SK-N-SH treated with all-trans-retinoic acid at 6 μM for 48 hours (cell line): ENCODE results near the gene CD244.
"Not testable (repeated sequence)": the region's sequence is repeated elsewhere in the genome, so short reads cannot be mapped to it uniquely, and the experiment has no call there.

Experiments
- ATAC-seq: fragments of 200-7000 bp; cut with Tn5 transposase; 3 replicates; pipeline ENCODE4 v1.9.1; 2020; ENCODE audit warnings: mild to moderate bottlenecking, moderate library complexity
- ARNTL ChIP-seq: fragments of 450-650 bp; formaldehyde crosslinking; IDR thresholded peaks from 2 replicates; pipeline ENCODE4 v1.5.0; 2020; ENCODE audit warnings: low read depth, mild to moderate bottlenecking, moderate library complexity, borderline replicate concordance
- BACH2 ChIP-seq: fragments of 250-450 bp; sonication (Bioruptor Pico); IDR thresholded peaks from 2 replicates; pipeline ENCODE4 v1.9.0; 2021; ENCODE audit warnings: mild to moderate bottlenecking, borderline replicate concordance
- CSDC2 ChIP-seq: fragments of 250-450 bp; sonication (Bioruptor Pico); IDR thresholded peaks from 2 replicates; pipeline ENCODE4 v1.5.0; 2020; ENCODE audit warnings: mild to moderate bottlenecking, moderate library complexity
- ESRRG ChIP-seq: fragments of 250-450 bp; sonication (Bioruptor Pico); IDR thresholded peaks from 2 replicates; pipeline ENCODE4 v1.6.1; 2021; ENCODE audit warnings: mild to moderate bottlenecking
- GLIS3 ChIP-seq: fragments of 250-450 bp; sonication (Bioruptor Pico); IDR thresholded peaks from 2 replicates; pipeline ENCODE4 v1.5.0; 2020; ENCODE audit warnings: mild to moderate bottlenecking, moderate library complexity
- ISL1 ChIP-seq: fragments of 250-450 bp; sonication (Bioruptor Pico); IDR thresholded peaks from 2 replicates; pipeline ENCODE4 v2.1.2; 2022; ENCODE audit warnings: mild to moderate bottlenecking, moderate library complexity
- OSR1 ChIP-seq: fragments of 250-450 bp; sonication (Bioruptor Pico); IDR thresholded peaks from 2 replicates; pipeline ENCODE4 v1.8.0; 2022; ENCODE audit warnings: moderate library complexity, mild to moderate bottlenecking, inconsistent platforms
- PPARA ChIP-seq: fragments of 250-450 bp; sonication (Bioruptor Pico); IDR thresholded peaks from 2 replicates; pipeline ENCODE4 v1.5.0; 2020; ENCODE audit warnings: mild to moderate bottlenecking, borderline replicate concordance
- RARB ChIP-seq: fragments of 250-450 bp; sonication (Bioruptor Pico); IDR thresholded peaks from 2 replicates; pipeline ENCODE4 v1.8.0; 2021; ENCODE audit warnings: mild to moderate bottlenecking, moderate library complexity
- SNAI2 ChIP-seq: fragments of 250-450 bp; sonication (Bioruptor Pico); IDR thresholded peaks from 2 replicates; pipeline ENCODE4 v1.5.0; 2020; ENCODE audit warnings: mild to moderate bottlenecking, moderate library complexity
- TCF4 ChIP-seq: fragments of 250-450 bp; sonication (Bioruptor Pico); IDR thresholded peaks from 2 replicates; pipeline ENCODE4 v1.8.0; 2021; ENCODE audit warnings: mild to moderate bottlenecking, moderate library complexity, borderline replicate concordance
- TOX ChIP-seq: fragments of 250-450 bp; sonication (Bioruptor Pico); IDR thresholded peaks from 2 replicates; pipeline ENCODE4 v1.8.0; 2021; ENCODE audit warnings: mild to moderate bottlenecking, moderate library complexity, borderline replicate concordance
- ZC3H10 ChIP-seq: fragments of 250-450 bp; sonication (Bioruptor Pico); IDR thresholded peaks from 2 replicates; pipeline ENCODE4 v1.5.1; 2021; ENCODE audit warnings: mild to moderate bottlenecking, moderate library complexity
- ZFP3 ChIP-seq: fragments of 250-450 bp; sonication (Bioruptor Pico); IDR thresholded peaks from 2 replicates; pipeline ENCODE4 v1.5.0; 2020; ENCODE audit warnings: mild to moderate bottlenecking, moderate library complexity
- ZFP30 ChIP-seq: fragments of 450-650 bp; formaldehyde crosslinking; IDR thresholded peaks from 2 replicates; pipeline ENCODE4 v1.5.0; 2022; ENCODE audit warnings: mild to moderate bottlenecking, moderate library complexity
- ZNF565 ChIP-seq: fragments of 450-650 bp; formaldehyde crosslinking; conservative IDR thresholded peaks from 2 replicates; pipeline ENCODE4 v1.5.0; 2020; ENCODE audit warnings: low read depth, mild to moderate bottlenecking, moderate library complexity
- ZNF70 ChIP-seq: fragments of 450-650 bp; formaldehyde crosslinking; IDR thresholded peaks from 2 replicates; pipeline ENCODE4 v1.5.0; 2020; ENCODE audit warnings: mild to moderate bottlenecking, moderate library complexity
- ZNF8 ChIP-seq: fragments of 450-650 bp; formaldehyde crosslinking; IDR thresholded peaks from 2 replicates; pipeline ENCODE4 v1.5.0; 2020; ENCODE audit warnings: mild to moderate bottlenecking, moderate library complexity
- TF ChIP-seq, protein P1 (sequence below): fragments of 250-450 bp; sonication (Bioruptor Pico); IDR thresholded peaks from 2 replicates; pipeline ENCODE4 v1.5.1; 2020; ENCODE audit warnings: low read depth, mild to moderate bottlenecking, moderate library complexity
- TF ChIP-seq, protein P2 (sequence below): fragments of 250-450 bp; sonication (Bioruptor Pico); IDR thresholded peaks from 2 replicates; pipeline ENCODE4 v1.8.0; 2021; ENCODE audit warnings: low read depth, mild to moderate bottlenecking, moderate library complexity, borderline replicate concordance
- TF ChIP-seq, protein P3 (sequence below): fragments of 250-450 bp; sonication (Bioruptor Pico); IDR thresholded peaks from 2 replicates; pipeline ENCODE4 v1.8.0; 2020; ENCODE audit warnings: mild to moderate bottlenecking, moderate library complexity, borderline replicate concordance
- TF ChIP-seq, protein P4 (sequence below): fragments of 250-450 bp; sonication (Bioruptor Pico); IDR thresholded peaks from 2 replicates; pipeline ENCODE4 v1.5.1; 2021; ENCODE audit warnings: mild to moderate bottlenecking, moderate library complexity

Gene CD244

DNA sequence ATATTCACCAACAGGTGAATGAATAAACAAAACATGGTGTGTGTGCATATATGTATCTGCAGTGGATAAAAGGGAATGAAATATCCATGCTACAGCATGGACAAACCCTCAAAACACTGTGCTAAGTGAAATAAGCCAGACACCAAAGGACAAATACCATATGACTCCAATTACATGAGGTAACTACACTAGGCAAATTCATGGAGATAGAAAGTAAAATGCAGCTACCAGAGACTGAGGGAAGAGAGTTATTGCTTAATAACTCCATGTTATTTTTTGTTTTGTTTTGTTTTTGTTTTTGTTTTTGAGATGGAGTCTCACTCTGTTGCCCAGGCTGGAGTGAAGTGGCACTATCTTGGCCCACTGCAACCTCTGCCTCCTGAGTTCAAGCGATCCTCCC, 19.9 kb upstream of the CD244 start:
- ATAC-seq, result no peak
- no peak for TF ChIP-seq ZFP30 (CRISPR knock-in tag)
- TF ChIP-seq RARB (CRISPR knock-in tag), result no peak
- TF ChIP-seq GLIS3 (CRISPR knock-in tag), result no peak
- no peak for TF ChIP-seq ZNF8
- TF ChIP-seq, protein P1, sequence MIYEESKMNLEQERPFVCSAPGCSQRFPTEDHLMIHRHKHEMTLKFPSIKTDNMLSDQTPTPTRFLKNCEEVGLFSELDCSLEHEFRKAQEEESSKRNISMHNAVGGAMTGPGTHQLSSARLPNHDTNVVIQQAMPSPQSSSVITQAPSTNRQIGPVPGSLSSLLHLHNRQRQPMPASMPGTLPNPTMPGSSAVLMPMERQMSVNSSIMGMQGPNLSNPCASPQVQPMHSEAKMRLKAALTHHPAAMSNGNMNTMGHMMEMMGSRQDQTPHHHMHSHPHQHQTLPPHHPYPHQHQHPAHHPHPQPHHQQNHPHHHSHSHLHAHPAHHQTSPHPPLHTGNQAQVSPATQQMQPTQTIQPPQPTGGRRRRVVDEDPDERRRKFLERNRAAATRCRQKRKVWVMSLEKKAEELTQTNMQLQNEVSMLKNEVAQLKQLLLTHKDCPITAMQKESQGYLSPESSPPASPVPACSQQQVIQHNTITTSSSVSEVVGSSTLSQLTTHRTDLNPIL (CRISPR knock-in tag), result no peak
- no peak for TF ChIP-seq TCF4 (CRISPR knock-in tag)
- TF ChIP-seq, protein P2, sequence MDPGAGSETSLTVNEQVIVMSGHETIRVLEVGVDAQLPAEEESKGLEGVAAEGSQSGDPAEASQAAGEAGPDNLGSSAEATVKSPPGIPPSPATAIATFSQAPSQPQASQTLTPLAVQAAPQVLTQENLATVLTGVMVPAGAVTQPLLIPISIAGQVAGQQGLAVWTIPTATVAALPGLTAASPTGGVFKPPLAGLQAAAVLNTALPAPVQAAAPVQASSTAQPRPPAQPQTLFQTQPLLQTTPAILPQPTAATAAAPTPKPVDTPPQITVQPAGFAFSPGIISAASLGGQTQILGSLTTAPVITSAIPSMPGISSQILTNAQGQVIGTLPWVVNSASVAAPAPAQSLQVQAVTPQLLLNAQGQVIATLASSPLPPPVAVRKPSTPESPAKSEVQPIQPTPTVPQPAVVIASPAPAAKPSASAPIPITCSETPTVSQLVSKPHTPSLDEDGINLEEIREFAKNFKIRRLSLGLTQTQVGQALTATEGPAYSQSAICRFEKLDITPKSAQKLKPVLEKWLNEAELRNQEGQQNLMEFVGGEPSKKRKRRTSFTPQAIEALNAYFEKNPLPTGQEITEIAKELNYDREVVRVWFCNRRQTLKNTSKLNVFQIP (CRISPR knock-in tag), result no peak
- TF ChIP-seq ESRRG (CRISPR knock-in tag), result no peak
- no peak for TF ChIP-seq BACH2
- TF ChIP-seq OSR1, result no peak
- TF ChIP-seq ARNTL (CRISPR knock-in tag), result no peak
- no peak for TF ChIP-seq ZFP3 (CRISPR knock-in tag)
- no peak for TF ChIP-seq SNAI2 (CRISPR knock-in tag)
- TF ChIP-seq ZC3H10 (CRISPR knock-in tag), result no peak
- no peak for TF ChIP-seq TOX
- TF ChIP-seq ZNF565 (CRISPR knock-in tag), result no peak
- TF ChIP-seq PPARA, result no peak
- no peak for TF ChIP-seq CSDC2 (CRISPR knock-in tag)
- TF ChIP-seq, protein P3, sequence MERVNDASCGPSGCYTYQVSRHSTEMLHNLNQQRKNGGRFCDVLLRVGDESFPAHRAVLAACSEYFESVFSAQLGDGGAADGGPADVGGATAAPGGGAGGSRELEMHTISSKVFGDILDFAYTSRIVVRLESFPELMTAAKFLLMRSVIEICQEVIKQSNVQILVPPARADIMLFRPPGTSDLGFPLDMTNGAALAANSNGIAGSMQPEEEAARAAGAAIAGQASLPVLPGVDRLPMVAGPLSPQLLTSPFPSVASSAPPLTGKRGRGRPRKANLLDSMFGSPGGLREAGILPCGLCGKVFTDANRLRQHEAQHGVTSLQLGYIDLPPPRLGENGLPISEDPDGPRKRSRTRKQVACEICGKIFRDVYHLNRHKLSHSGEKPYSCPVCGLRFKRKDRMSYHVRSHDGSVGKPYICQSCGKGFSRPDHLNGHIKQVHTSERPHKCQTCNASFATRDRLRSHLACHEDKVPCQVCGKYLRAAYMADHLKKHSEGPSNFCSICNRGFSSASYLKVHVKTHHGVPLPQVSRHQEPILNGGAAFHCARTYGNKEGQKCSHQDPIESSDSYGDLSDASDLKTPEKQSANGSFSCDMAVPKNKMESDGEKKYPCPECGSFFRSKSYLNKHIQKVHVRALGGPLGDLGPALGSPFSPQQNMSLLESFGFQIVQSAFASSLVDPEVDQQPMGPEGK, result no peak
- TF ChIP-seq, all 23 proteins: peak for 0

DNA sequence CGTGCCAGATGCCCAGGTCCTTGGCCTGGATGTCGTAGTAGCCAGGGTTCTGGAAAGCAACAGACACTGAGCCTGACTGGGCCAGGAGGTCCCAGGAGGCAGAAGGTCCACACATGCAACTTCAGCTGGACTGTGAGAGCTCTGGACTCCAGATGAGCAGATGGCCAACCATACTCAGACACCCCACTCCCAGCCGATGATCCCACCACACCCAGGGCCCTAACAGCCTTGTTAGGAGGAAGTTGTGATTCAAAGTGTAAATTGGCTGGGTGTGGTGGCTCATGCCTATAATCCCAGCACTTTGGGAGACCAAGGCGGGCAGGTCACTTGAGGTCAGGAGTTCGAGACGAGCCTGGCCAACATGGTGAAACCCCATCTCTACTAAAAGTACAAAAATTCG, 18.6 kb upstream of the CD244 start:
- not testable (repeated sequence) for ATAC-seq

DNA sequence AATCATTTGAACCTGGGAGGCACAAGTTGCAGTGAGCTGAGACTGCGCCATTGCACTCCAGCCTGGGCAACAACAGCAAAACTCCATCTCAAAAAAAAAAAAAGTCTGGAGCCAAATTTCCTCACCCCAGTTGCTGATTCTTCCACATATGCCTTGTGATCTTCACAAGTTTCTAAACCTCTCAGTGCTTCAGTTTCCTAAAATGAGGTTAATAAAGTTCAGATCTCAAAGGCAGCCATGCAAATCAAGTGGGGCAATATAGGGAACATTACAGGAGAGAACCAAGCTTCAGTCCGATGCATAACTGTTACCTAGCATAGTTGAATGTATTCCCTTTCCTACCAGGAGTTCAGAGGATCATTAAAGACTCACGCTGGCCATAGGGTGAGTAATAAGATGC, 17.5 kb upstream of the CD244 start:
- TF ChIP-seq ZFP30 (CRISPR knock-in tag) (no peak), ZFP3 (CRISPR knock-in tag) (no peak), CSDC2 (CRISPR knock-in tag) (no peak), BACH2 (no peak), ZNF8 (no peak), ESRRG (CRISPR knock-in tag) (no peak), GLIS3 (CRISPR knock-in tag) (no peak), ZC3H10 (CRISPR knock-in tag) (no peak), ISL1 (CRISPR knock-in tag) (no peak), TOX (no peak), SNAI2 (CRISPR knock-in tag) (no peak), ZNF70 (CRISPR knock-in tag) (no peak), ARNTL (CRISPR knock-in tag) (no peak), ZNF565 (CRISPR knock-in tag) (no peak), TCF4 (CRISPR knock-in tag) (no peak)
- TF ChIP-seq, protein P1 (CRISPR knock-in tag), result no peak
- TF ChIP-seq, protein P2 (CRISPR knock-in tag), result no peak
- TF ChIP-seq, protein P4, sequence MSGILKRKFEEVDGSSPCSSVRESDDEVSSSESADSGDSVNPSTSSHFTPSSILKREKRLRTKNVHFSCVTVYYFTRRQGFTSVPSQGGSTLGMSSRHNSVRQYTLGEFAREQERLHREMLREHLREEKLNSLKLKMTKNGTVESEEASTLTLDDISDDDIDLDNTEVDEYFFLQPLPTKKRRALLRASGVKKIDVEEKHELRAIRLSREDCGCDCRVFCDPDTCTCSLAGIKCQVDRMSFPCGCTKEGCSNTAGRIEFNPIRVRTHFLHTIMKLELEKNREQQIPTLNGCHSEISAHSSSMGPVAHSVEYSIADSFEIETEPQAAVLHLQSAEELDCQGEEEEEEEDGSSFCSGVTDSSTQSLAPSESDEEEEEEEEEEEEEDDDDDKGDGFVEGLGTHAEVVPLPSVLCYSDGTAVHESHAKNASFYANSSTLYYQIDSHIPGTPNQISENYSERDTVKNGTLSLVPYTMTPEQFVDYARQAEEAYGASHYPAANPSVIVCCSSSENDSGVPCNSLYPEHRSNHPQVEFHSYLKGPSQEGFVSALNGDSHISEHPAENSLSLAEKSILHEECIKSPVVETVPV (CRISPR knock-in tag), result no peak
- TF ChIP-seq, protein P3, result no peak
- TF ChIP-seq, all 23 proteins: peak for 0
- no peak for ATAC-seq
